K562 (cell line): ENCODE data around the gene CFAP69. TPM values are rescaled to one million over a fixed set of nuclear protein-coding genes. Genes with fewer than 3 reads are reported as not detected.

Experiments used
- AFF1 ChIP-seq, 2 experiments: fragments of 450-650 bp; IDR thresholded peaks; 2 replicates each; pipeline ENCODE4 v1.6.1; 2018; ENCODE audit warnings: mild to moderate bottlenecking in 2 of 2, low read depth in 1 of 2; ENCODE audit not compliant: partially characterized antibody in 2 of 2
- E2F6 ChIP-seq, 2 experiments: IDR thresholded peaks; 2 replicates each; pipeline ENCODE4 v1.6.1; 2011; ENCODE audit warnings: borderline replicate concordance in 1 of 2, control low read depth in 1 of 2, low read depth in 1 of 2, low read length in 1 of 2, mild to moderate bottlenecking in 1 of 2, mixed read lengths in 1 of 2, moderate library complexity in 1 of 2; ENCODE audit not compliant: insufficient read depth in 1 of 2, insufficient read length in 1 of 2, poor library complexity in 1 of 2, severe bottlenecking in 1 of 2; ENCODE audit errors: extremely low read depth in 1 of 2
- ELF1 ChIP-seq: fragments of 200-800 bp; sonication (Bioruptor generic); IDR thresholded peaks from 2 replicates; pipeline ENCODE4 v1.6.1; 2016; ENCODE audit warnings: missing genetic modification characterization, missing compliant biosample characterization
- ELF2 ChIP-seq: fragments of 250-450 bp; sonication (Bioruptor Pico); IDR thresholded peaks from 2 replicates; pipeline ENCODE4 v1.5.0; 2021; ENCODE audit warnings: mild to moderate bottlenecking
- ETV5 ChIP-seq: sonication (generic); formaldehyde crosslinking; IDR thresholded peaks from 2 replicates; pipeline ENCODE4 v1.4.0; 2020; ENCODE audit warnings: low read depth, mild to moderate bottlenecking, missing genetic modification reagents
- POLR2AphosphoS5 ChIP-seq: IDR thresholded peaks from 2 replicates; pipeline ENCODE4 v1.6.1; 2011; ENCODE audit warnings: mild to moderate bottlenecking, low read depth, low read length, moderate library complexity; ENCODE audit not compliant: control insufficient read depth, insufficient read depth
- SLC30A9 ChIP-seq: fragments of 250-450 bp; sonication (Bioruptor Pico); IDR thresholded peaks from 2 replicates; pipeline ENCODE4 v1.8.0; 2022; ENCODE audit warnings: mild to moderate bottlenecking, moderate library complexity
- ZNF239 ChIP-seq: fragments of 250-450 bp; sonication (Bioruptor Pico); IDR thresholded peaks from 2 replicates; pipeline ENCODE4 v1.4.0; 2020; ENCODE audit warnings: mild to moderate bottlenecking
- ZNF436 ChIP-seq: fragments of 250-450, 450-650 bp; sonication (Bioruptor Pico); formaldehyde crosslinking; IDR thresholded peaks from 2 replicates; pipeline ENCODE4 v1.7.0; 2020; ENCODE audit warnings: mild to moderate bottlenecking
- ZNF561 ChIP-seq: fragments of 450-650 bp; formaldehyde crosslinking; conservative IDR thresholded peaks from 2 replicates; pipeline ENCODE4 v1.4.0; 2020; ENCODE audit warnings: mild to moderate bottlenecking, moderate library complexity
- polyA plus RNA-seq, 8 experiments: library from polyadenylated mRNA; depleted of rRNA in 4 of 8; stranded (reverse) in 5 of 8; unstranded in 3 of 8; fragments of >200 nt; fragmentation: Nextera tagmentation in 2 of 8; fragmentation: Illumina TruSeq in 1 of 8; extraction: Ambion mirVana in 2 of 8; extraction: Trizol in 1 of 8; gene quantifications; 2 replicates each; pipeline versions ENCODE4 v1.2.1 to v1.2.3, GENCODE V29; 2011 to 2014; ENCODE audit warnings: inconsistent platforms in 1 of 8, missing spikeins in 1 of 8
- total RNA-seq, 7 experiments: library from RNA; depleted of rRNA in 6 of 7; stranded (reverse); fragments of >200 nt in 6 of 7; fragmentation: Illumina TruSeq in 2 of 7; extraction: Trizol in 2 of 7; gene quantifications; 2 replicates each; pipeline versions ENCODE4 v1.2.1 to v1.2.3, GENCODE V29; 2011 to 2021; ENCODE audit warnings: low replicate concordance in 1 of 7
- TF ChIP-seq, protein P1 (sequence below): sonication (generic); formaldehyde crosslinking; IDR thresholded peaks from 2 replicates; pipeline ENCODE4 v1.8.1; 2023; ENCODE audit warnings: missing genetic modification reagents, mild to moderate bottlenecking, borderline replicate concordance
- TF ChIP-seq, protein P2 (sequence below), 2 experiments: fragments of 150-350 bp in 1 of 2; IDR thresholded peaks; 2 replicates each; pipeline ENCODE4 v1.6.1; 2012 to 2016; ENCODE audit warnings: low read depth in 2 of 2, low read length in 2 of 2, mild to moderate bottlenecking in 1 of 2, moderate library complexity in 1 of 2

The CFAP69 gene
- total and polyA plus RNA-seq, 9 of the 15 experiments (the other 6 are each of a cell fraction or from before 2014, with no cell fraction given): 0.24 to 5.1 (median 1.7) TPM

DNA sequence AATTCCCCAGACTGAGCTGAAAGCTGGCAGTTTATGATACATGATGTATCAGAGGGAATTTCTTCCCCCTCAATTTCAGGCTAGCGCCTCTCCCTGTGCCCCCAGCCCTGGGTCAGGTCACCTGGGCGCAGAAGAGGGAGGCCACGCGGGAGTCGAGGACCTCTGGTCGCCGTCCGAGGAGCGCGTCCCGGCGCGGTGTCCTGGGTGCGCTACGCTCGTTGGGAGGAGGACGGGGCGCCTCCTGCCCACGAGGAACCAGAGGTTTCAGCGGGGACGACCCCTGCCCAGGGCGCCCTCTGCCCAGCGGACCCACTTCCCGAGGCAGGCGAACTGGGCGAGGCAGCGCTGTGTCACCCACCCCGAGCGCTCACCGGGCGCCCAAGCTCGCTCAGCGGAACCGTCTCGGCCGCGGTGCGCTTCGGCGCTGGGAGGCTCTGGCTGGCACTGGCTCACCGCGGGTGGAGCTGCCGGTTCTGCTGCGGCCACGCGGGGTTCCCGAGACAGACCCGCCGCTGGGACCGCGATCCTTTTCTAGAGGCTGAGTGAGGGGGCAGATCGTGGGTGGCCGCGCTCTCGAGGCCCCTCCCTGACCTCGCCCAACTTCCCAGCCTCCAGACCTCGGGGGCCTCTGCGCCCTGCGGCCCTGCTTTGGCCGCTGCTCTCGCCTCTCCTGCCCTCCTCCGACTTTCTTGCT is 76.0 kb downstream of the CFAP69 start, which contains the start of gene FAM237B (continued):
- TF ChIP-seq, protein P1, sequence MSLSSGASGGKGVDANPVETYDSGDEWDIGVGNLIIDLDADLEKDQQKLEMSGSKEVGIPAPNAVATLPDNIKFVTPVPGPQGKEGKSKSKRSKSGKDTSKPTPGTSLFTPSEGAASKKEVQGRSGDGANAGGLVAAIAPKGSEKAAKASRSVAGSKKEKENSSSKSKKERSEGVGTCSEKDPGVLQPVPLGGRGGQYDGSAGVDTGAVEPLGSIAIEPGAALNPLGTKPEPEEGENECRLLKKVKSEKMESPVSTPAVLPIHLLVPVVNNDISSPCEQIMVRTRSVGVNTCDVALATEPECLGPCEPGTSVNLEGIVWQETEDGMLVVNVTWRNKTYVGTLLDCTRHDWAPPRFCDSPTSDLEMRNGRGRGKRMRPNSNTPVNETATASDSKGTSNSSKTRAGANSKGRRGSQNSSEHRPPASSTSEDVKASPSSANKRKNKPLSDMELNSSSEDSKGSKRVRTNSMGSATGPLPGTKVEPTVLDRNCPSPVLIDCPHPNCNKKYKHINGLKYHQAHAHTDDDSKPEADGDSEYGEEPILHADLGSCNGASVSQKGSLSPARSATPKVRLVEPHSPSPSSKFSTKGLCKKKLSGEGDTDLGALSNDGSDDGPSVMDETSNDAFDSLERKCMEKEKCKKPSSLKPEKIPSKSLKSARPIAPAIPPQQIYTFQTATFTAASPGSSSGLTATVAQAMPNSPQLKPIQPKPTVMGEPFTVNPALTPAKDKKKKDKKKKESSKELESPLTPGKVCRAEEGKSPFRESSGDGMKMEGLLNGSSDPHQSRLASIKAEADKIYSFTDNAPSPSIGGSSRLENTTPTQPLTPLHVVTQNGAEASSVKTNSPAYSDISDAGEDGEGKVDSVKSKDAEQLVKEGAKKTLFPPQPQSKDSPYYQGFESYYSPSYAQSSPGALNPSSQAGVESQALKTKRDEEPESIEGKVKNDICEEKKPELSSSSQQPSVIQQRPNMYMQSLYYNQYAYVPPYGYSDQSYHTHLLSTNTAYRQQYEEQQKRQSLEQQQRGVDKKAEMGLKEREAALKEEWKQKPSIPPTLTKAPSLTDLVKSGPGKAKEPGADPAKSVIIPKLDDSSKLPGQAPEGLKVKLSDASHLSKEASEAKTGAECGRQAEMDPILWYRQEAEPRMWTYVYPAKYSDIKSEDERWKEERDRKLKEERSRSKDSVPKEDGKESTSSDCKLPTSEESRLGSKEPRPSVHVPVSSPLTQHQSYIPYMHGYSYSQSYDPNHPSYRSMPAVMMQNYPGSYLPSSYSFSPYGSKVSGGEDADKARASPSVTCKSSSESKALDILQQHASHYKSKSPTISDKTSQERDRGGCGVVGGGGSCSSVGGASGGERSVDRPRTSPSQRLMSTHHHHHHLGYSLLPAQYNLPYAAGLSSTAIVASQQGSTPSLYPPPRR (CRISPR knock-in tag): no peak
- TF ChIP-seq ZNF436 (CRISPR knock-in tag): no peak
- TF ChIP-seq, protein P2, sequence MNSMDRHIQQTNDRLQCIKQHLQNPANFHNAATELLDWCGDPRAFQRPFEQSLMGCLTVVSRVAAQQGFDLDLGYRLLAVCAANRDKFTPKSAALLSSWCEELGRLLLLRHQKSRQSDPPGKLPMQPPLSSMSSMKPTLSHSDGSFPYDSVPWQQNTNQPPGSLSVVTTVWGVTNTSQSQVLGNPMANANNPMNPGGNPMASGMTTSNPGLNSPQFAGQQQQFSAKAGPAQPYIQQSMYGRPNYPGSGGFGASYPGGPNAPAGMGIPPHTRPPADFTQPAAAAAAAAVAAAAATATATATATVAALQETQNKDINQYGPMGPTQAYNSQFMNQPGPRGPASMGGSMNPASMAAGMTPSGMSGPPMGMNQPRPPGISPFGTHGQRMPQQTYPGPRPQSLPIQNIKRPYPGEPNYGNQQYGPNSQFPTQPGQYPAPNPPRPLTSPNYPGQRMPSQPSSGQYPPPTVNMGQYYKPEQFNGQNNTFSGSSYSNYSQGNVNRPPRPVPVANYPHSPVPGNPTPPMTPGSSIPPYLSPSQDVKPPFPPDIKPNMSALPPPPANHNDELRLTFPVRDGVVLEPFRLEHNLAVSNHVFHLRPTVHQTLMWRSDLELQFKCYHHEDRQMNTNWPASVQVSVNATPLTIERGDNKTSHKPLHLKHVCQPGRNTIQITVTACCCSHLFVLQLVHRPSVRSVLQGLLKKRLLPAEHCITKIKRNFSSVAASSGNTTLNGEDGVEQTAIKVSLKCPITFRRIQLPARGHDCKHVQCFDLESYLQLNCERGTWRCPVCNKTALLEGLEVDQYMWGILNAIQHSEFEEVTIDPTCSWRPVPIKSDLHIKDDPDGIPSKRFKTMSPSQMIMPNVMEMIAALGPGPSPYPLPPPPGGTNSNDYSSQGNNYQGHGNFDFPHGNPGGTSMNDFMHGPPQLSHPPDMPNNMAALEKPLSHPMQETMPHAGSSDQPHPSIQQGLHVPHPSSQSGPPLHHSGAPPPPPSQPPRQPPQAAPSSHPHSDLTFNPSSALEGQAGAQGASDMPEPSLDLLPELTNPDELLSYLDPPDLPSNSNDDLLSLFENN (IDR thresholded peaks at IDR 0.05; ENCODE audit: low read depth in 2 of 2, low read length in 2 of 2): no peak
- no peak for TF ChIP-seq ZNF561
- no peak for TF ChIP-seq ELF2
- no peak for TF ChIP-seq SLC30A9
- TF ChIP-seq AFF1 (IDR thresholded peaks at IDR 0.05; ENCODE audit: low read depth in 1 of 2, partially characterized antibody in 2 of 2): no peak
- TF ChIP-seq ELF1: no peak
- TF ChIP-seq ZNF239 (CRISPR knock-in tag): no peak
- TF ChIP-seq E2F6 (IDR thresholded peaks at IDR 0.05; ENCODE audit: borderline replicate concordance in 1 of 2, extremely low read depth in 1 of 2, insufficient read depth in 1 of 2, insufficient read length in 1 of 2, low read depth in 1 of 2, low read length in 1 of 2, poor library complexity in 1 of 2, severe bottlenecking in 1 of 2): no peak
- TF ChIP-seq ETV5: no peak
- no peak for TF ChIP-seq POLR2AphosphoS5
